DMS153 (cell line): ENCODE measurements around the gene THYN1.
A peak's percentile ranks its signal among the peaks of the same experiment; 100 is the strongest.
"Not testable (repeated sequence)": the region's sequence is repeated elsewhere in the genome, so short reads cannot be mapped to it uniquely, and the experiment has no call there.

ENCODE experiments used
- DNase-seq: peaks from one replicate; lab custom pipeline; 2025; lab: John Stamatoyannopoulos, UW

THYN1 gene

DNA sequence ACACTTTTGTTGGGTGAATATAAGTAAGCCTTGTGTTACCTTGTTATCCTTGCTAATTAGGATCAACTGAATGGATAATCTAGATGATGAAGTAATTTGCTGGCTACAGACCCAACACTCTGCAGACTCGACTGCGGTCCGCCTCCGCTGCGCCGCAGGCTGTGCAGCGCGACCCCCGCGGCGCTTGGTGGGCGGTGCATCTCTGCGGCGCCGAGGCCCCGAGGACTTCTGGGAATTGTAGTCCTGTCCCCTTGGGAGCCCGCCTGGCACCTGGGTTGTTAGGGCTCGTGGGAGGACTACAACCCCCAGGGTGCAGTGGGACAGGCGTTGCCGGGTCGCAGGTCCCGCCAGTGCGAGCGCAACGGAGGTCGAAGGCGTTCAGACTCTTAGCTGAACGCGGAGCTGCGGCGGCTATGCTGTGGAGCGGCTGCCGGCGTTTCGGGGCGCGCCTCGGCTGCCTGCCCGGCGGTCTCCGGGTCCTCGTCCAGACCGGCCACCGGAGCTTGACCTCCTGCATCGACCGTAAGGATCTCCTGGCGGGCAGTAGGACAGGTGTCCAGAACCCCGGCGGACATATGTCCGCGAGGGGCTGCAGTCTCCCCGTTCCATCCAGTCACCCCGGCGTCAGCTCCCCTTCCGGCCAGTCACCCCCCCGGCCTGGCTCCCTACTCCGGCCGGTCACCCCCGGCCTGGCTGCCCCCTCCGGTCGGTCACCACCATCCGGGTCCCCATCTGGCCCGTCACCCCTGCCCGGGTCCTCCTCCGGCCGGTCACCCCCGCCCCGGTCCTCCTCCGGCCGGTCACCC is at the start of gene THYN1, which contains the start of gene ACAD8:
TSS of gene THYN1 (minus strand) at position 165 of the 806 bp plus-strand sequence. CDS start 470 bp downstream, outside the sequence.
TSS of gene ACAD8 (plus strand) at position 381 of the 806 bp plus-strand sequence. CDS start at position 414, 33 bp downstream.
- DNase-seq = peak; percentile 95

DNA sequence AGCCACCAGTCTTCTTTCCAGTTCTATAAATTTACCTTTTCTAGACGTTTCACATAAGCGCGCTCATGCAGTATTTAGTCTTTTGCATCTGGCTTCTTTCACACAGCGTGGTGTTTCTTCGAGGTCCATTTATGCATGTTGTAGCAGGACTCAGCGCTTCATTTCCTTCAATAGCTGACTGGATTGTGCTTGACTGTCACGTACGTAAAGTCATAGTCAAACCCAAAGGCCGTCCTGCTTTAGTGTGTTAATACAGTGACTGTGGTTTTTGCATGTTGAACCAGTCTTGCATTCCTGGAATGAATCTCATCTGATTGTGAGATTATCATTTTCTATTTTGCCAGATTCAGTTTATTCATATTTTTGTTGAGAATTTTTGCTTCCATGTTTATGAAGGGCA is 41.5 kb upstream of the THYN1 start:
- no peak for DNase-seq

DNA sequence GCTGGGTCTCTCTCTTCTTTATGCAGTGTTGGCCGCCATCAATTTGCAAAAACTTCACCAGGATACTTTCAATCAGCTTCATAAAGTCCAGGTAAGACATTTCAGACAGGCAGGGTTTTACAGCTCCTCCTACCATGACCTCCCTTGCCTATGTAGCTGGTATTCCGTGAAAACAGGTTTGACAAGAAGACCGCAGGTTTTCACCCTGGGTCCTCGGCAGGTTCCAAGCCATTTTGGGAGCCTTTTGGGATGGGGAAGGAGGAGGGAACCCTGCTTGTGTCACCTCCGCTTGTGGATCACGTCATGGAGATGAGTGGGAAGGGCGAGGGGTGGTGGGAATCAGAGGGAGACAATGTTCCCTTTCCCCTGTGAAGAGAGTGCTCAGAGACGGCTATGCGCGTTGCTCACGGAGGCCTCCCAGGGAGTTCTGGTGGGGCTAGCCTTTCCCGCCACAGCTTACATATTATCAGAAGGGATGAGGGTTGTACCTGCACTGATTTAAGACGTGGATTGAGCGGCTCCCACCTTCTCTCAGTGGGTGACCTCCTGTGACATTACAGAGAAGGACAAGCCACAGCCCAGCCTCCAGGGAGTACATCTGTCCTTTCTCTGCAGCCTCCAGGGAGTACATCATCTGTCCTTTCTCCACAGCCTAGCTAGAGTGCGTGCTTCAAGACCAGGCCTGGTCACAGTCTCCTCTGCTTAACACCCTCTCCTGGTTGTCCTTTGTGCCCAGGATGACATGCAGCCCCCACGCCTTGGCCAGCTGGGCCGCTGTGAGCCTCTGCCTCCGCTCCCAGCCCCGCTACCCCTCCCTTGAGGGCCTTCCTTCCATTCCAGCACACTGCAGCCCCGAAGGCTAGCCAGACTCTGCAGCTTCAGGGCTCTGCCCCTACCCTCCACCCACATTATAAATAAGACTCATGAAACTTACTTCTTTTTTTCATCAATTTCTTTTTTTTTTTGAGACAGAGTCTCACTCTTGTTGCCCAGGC is 40.3 kb upstream of the THYN1 start:
- no peak for DNase-seq

DNA sequence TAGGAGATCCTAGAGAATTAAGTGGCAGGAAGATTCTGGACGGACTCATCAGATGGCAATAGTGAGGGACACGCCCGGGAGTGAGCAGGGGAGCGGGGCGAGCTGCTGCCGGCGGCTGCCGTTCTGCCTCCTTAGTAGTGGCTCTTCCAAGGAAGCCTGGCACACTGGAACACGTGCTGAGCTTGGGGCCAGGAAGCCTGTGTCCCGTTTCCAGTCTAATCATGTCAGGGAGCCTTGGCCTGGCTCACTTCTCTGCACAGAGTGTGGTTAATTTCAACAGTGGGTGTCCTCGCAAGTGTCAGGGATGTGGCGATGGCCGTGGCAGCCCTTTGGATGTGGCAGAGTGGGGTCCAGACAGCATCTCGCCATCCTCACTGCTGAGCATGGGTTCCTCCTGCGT is 39.5 kb upstream of the THYN1 start:
- no peak for DNase-seq

DNA sequence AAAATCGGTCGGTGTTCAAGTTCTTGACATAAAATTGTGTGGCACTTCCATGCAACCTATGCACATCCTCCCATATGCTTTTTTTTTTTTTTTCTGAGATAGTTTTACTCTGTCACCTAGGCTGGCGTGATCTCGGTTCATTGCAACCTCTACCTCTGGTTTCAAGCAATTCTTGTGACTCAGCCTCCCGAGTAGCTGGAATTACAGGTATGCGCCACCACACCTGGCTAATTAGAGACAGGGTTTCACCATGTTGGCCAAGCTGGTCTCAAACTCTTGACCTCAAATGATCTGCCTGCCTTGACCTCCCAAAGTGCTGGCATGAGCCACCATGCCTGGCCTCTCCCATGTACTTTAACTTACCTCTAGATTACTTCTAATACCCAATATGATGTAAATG is 38.0 kb upstream of the THYN1 start:
- no peak for DNase-seq

DNA sequence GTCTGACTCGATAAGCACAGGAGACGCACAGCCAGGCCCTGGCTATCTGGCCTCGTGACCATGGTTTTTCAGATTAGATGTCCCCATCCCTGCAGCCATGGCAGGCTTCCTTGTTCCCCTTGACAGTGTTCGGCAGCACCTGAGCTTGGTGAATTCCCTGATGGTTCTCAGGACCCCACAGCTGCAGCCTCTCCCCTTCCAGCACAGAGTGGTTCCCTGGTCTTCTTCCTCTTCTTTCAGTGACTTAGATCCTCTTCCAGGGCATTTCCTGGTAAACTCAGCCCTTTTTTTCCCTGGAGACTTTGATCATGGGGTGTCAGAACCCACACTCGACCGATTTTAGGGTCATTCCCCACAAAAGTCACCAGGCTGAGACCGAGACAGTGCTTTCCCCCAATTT is 37.5 kb upstream of the THYN1 start:
- no peak for DNase-seq

DNA sequence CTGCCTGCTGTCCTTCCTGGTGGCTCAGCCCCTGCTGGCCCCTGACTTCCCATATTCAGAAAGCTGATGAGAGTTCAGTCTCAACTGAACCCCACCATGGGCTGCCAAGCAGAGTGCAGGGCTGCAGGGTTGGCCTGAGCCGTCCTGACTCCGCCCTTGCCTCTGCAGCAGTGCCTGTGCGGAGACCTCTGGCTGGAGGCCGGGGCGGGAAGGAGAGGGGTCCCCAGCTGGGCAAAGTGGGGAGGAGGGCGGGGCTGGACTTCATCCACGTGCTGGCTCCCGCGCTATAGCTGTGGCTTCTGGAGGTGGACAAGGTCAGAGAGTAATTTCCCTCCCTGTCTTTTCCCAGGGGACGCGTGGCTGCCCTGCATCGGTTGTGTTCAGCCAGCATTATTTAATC is 36.6 kb upstream of the THYN1 start:
- no peak for DNase-seq

DNA sequence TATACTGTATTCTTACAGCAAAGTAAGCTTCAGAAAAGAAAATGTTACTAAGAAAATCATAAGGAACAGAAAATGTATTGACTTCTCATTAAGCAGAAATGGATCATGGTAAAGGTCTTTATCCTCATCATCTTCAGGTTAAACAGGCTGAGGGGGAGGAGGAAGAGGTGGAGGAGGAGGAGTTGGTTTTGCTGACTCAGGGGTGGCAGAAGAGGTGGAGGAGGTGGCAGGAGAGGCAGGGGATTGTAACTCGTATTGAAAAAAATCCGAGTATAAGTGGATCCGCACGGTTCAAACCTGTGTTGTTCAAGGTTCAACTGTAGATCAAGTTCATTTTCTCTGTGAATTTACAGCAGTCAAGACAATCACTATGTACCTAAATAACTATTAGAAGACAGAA is 36.0 kb upstream of the THYN1 start:
- no peak for DNase-seq

DNA sequence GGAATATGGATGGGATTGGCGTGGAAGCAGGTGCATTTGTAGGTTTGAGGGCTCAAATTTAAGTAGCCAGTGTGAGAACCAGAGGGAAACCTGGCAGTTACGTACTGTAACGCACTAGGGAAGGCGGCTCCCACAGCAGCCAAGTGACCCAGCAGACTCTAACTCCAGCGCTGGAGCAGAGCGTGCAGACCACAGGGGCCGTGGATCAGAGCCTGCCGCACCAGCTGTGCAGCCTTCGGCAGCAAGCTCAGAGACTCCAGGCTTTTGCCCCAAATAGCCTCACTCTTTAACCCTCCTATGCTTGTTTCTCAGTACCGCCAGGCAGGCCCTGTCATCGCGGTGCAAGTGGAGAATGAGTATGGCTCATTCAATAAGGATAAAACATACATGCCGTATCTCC is 35.3 kb upstream of the THYN1 start:
- no peak for DNase-seq

DNA sequence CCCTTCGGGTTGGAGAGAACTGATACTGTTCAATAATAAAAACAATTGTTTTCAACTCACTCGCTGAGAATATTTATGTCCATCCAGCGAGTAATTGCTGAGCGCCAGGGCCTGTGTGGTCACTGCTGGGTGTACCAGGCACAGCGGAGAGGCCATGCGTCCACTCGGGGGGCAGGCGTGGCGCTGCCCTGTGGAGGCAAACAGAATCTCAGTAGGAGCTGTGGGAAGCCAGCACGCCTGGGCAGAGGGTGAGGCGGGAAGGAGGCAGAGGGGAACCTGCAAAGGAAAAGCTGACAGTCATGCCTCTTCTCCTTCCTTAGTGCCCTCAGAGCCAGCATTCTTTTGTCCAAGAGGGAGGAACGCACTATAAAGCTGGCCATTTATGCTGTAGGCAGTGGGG is 34.4 kb upstream of the THYN1 start:
- no peak for DNase-seq

DNA sequence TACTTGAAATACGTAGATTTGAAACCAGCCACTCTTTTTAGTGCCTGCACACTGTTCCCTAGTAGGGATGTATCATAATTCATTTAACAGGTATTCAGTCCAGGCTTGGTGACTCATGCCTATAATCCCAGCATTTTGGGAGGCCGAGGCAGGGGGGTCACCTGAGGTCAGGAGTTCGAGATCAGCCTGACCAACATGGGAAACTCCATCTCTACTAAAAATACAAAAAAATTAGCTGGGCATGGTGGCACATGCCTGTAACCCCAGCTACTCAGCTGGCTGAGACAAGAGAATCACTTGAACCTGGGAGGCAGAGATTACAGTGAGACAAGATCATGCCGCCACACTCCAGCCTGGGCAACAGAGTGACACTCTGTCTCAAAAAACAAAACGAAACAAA is 31.2 kb upstream of the THYN1 start:
- DNase-seq = not testable (repeated sequence)

DNA sequence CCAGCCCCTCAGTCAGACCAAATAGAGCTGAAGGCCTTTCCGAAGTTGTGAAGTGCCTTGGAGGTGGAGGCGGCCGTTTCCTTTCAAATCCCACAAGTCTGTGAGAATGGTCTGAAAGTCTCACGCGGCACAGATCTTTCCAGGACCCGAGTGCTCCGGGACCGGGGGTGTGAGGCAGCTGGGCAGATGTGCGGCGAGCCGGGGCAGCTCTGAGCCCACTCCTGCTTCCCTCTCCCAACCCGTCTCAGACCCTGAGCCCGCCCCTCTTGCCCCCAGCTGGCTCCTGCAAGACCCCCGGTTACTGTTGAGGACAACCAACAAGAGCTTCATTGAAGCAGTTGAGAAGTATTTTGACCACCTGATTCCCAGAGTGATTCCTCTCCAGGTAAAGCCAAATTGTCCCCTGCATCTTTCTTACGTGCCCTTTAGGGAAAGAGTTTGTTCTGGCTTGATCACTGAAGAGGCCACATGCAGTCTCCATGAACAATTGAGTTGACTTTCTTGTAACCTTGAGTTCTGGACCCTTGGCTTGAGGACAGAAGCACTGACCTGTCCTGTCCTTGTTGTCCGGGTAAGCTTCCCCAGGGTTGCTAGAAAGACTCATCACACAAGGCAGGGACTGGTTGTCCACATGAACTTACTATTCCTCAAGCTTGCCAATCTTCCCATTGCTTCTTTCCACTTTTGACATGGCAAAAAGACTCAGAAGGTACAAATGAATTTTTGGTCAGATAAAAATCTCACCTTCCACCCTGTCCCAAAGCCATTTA is 30.5 kb upstream of the THYN1 start:
- no peak for DNase-seq

DNA sequence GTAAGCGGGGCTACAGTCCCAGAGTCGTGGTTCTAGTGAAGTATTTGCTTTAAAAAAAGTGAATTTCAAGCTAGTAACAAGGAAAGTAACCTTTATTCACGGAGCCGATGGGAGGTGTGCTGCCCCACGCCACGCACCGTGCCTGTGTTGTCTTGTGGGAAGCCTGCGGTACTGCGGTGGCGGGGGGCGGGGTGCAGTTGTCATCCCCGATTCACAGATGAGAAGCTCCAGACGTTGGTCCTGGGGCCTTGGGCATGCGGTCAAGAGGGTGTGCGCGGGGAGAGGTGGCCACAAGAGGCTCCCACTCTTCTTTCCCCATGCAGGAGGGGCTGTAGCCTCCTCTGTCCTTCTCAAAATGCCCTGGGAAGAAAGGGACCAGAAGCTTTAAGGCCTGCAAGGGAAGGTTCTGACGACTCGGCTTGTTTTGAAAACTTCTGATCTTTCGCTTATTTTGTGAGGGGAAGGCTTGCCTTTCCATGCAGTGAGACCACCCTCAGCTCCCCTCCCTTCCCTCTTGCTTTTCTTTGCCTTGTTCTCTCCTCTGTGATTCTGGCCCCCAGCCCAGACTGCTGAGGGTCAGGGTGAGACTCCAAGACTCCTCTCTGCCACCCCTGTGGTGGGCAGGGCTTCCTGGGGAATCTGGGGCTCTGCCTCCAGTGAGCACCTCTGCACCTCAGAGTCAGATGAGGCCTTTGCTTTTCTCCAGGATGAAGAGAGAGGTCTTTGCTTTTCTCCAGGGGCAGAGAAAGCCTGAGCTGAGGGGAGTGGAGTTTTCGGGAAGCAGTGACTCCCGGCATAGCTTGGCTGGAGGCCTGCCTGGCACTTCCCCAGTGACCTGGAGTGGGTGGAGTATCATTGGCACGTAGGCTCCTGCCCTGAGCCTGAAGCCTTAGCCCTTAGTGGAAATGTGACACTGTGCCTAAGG is 29.2 kb upstream of the THYN1 start:
- no peak for DNase-seq

DNA sequence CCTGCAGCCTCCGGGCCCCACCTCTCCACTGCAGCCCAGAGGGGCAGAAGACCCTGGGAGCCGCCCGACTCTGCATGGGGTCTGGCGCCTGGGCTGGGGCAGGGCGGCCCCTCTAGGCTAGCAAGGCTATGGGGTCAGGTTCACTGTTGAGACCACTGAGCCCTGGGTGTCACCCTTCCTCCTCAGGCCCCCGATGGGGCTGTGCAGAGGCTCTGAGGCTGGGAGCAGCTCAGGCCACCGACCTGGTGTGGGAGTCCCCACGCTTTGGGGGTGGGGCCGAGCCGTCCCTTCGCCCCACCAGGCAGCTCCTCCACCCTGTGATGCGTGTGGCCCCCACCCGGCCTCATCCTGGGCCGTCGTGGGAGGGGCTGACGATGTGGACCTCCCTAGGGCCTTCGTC is 28.5 kb upstream of the THYN1 start:
- DNase-seq = not testable (repeated sequence)

DNA sequence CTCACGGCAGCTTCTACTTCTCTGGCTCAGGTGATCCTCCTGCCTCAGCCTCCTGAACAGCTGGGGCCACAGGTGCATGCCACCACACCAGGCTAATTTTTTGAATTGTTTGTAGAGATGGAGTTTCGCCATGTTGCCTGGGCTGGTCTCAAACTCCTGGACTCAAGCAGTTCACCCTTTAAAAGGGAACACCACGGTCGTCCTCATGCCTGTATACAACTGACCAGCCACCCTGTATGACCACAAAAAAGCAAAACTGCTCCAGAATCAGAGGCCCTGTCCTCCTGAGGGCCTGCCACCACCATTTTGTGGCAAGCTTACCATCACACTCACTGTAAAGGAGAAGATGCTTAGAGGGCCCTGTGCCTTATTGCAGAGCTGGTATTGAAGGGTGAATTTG is 25.2 kb upstream of the THYN1 start:
- DNase-seq = no peak

DNA sequence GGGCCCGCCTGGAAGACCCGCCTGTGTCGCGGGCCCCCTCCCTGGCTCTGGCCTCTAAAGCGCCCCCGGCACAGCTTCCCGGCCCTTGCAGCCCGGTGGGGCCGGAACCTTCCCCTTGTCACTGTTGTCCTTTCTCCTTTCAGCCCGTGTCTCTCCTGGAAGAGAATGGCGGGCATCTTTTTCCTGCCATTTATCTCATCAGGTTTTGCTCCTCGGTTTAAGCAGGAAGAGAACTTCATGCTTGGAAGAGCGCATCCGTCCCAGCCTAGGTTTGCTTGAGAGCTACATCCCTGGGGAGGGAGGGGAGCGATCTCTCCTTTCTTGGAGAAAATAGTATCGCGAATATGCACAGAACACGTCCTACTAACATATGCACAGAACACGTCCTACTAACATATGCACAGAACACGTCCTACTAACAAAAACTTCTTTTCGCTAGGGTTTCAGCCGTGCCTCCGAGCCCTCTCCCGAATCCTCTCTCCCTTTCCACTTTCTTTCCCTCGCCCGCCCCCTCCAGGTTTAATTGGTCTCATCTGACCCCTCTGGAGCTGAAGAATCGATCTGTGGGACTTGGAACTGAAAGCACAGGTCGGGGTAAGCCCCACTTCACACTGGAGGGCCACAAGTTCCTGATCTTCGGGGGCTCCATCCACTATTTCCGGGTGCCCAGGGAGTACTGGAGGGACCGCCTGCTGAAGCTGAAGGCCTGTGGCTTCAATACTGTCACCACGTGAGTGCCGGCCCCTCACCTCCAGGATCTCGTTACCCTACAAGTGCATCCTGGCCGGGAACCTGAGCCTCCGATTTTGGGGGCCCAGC is 24.2 kb upstream of the THYN1 start:
- DNase-seq = no peak

DNA sequence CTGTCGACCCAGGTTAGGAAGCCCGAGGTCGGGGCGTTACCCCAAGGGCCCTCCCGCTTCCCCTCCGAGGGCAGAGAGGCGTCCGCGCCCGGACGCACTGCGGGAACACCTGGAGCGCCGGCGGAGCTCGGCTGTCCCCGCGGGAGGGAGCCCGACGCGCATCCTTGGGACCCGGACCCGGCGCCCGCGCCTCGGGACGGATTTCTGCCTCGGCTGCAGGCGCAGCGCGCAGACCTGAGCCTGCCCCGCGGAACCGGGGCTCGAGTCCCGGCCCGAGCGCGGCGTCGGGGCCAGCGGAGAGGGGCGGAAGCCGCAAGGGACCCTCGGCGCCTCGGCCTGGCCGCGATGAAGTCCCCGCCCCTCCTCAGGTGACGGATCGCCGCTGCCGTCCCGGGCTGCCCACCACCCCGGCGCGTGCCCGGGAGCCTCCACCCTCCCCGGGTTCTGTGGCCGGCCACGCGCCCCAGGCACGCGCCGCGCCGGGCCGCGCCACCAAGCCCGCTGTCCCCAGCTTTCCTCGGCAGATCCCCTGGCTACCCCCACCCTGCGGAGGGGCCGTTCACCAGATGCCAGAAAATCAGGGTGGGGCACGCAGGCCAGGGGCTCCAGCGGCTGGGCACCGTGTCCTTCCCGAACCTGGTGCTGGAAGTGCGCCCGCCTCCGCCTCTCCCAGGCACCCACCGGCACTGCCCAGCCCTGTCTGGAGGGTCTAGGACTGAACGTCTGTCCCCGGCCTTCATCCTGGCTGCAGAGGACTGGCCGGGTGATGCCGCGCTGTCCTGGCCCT is 23.4 kb upstream of the THYN1 start:
- DNase-seq = no peak

DNA sequence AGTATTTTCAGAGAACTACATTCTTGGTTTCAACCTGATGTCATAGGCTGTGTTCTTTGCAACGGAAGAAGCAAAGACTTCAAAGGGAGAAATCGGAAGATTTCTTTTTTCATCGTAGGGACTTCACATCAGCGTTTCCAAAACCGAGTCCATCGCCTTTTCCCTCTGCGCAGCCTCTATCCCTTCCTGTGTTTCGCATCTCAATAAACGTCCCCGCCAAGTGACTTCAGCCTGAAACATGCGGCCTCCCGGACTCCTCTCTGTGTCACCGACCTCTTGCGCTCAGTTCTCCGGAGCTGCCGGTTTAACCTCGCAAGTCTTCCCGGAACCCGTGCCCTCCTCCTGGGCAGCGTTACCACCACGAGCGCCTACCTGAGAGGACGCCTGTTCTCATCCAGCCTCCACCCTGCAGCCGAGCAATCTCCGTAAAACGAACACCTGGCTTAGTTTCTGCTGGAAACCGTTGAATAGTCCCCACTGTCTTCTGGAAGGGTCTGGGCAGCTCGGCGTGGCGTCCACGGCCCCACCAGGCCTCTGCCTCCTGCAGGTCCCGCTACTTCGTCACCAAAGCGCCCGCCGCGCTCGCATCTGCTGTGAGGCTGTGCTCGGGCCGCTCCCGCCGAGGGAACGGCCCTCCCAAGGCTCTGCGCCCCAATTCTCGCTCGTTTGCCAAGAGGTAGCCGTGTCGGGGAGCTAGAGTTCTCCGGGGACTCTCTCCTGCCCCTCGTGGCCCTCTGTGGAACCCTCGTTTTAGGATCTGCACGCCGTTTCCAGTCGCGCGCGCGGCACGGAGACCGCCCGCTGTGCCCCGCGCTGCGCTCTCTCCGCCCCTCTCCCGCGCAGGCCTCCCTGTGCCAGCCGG is 22.6 kb upstream of the THYN1 start, which contains the start of gene GLB1L3:
TSS of gene GLB1L3 (plus strand) at position 846 of the 862 bp plus-strand sequence. CDS start 362 bp downstream, outside the sequence.
- no peak for DNase-seq
